NCI-H510A treated with DMSO at 0.1 percent for 48 hours (cell line): ENCODE measurements around the gene TOR3A.
"Not testable (repeated sequence)": the region's sequence is repeated elsewhere in the genome, so short reads cannot be mapped to it uniquely, and the experiment has no call there.

ENCODE experiments used
- DNase-seq: peaks from one replicate; lab custom pipeline; 2025; lab: John Stamatoyannopoulos, UW

The TOR3A gene, protein sequence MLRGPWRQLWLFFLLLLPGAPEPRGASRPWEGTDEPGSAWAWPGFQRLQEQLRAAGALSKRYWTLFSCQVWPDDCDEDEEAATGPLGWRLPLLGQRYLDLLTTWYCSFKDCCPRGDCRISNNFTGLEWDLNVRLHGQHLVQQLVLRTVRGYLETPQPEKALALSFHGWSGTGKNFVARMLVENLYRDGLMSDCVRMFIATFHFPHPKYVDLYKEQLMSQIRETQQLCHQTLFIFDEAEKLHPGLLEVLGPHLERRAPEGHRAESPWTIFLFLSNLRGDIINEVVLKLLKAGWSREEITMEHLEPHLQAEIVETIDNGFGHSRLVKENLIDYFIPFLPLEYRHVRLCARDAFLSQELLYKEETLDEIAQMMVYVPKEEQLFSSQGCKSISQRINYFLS

DNA sequence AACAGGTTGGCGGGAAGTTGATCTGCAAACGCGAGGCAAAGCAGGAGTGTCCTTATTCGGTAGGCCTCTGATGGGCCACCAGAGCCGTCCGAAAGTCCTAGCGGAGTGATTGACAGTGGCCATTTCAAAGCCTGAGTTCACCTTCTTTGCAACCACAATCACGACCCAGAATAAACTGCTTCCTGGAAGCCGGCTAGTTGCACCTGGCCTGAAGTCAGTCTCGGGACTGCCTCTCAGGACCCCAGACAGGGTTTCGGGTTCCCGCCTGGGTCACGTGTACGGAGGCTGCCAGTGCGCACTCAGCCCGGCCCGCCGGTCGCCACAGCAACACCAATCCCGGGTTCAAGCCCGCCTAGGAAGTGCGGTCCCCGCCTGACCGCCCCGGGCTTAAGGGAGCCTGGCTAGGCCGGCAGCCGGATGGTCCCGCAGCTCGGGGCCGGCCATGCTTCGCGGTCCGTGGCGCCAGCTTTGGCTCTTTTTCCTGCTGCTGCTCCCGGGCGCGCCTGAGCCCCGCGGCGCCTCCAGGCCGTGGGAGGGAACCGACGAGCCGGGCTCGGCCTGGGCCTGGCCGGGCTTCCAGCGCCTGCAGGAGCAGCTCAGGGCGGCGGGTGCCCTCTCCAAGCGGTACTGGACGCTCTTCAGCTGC, at the start of gene TOR3A:
Gene TOR3A (plus strand): TSS at position 384 of the 646 bp plus-strand sequence. CDS start 59 bp downstream, at position 443.
- peak; percentile 89 for DNase-seq

DNA sequence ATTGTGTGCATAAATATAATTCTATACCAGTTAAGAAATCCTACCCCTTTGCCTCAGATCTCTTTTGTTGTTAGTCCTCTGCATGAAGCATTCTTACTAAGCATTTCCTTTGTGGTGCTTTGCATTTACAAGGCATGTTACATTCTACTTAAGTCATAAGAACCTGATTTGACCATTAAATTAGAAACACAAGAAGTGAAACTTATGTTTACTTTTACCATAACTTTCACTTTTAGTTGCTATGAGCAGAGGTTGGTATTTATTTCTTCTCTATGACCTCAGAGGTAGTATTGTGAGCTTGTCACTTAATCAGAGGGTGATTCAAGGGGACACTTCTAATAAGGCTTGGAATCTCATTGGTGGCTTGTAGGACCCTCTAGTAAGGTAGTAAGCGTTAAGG, 47.1 kb upstream of the TOR3A start:
- no peak for DNase-seq

DNA sequence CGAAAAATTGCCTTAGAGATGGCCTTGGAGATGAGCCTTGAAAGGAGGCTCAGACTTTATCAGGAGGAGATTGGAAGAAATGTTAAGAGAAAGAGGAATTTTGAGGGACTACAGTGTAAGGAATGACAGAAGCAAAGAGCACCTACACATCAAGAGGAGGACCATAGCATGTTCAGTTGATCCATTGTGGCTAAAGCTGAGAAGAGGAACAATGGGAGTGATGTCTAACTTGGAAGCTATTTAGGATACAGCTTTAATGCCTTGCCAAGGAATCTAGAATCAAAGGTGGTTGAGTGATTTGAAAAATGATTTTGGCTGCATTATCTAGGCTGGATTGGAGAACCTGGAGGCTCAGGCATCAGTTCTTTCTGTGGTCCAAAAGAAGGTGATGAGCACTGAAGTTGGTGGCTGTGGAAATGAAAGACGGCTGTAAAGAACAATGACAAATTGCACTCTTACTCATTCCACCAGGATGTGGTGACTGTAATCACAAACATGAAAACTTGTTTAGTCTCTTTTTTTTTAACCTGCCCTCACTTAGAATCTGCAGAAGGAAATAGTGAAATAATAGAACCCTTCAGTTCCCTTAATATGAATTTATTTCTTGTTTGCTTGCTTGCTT, 44.9 kb upstream of the TOR3A start:
- no peak for DNase-seq

DNA sequence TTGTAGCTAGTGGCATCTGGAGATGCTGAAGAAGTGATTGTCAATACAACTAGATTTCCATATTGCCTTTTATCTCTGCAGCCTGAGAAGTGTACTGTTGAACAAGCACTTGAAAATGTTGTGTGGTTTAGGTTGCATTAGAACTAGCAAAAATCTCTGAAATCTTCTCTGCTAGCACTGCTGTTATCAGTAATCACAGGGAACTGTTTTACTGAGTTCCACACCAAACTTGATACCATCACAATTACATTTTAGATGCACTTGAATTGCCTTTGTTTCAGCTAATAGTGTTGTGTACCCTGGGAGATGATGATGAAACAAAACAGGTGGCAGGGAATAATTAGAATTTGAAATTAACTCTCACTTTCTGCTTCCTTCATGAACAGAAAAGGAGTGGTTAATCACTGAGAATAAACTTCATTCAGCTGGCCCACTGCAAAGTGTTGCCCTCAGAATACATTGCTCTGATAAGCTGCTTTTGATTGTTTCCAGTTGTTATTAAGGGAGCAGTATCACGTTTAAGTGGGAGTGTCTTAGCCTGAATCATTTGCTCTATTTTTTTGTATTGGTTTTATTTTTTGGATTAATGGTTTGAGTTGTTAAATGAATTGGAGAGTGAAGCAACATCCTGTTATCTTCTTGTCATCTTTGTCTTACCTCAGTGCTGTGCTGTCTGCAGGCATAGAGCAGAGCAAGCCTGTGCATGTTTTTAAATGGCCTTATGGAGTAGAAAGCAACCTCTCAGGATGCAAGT, 43.2 kb upstream of the TOR3A start:
- peak; percentile 28 for DNase-seq

DNA sequence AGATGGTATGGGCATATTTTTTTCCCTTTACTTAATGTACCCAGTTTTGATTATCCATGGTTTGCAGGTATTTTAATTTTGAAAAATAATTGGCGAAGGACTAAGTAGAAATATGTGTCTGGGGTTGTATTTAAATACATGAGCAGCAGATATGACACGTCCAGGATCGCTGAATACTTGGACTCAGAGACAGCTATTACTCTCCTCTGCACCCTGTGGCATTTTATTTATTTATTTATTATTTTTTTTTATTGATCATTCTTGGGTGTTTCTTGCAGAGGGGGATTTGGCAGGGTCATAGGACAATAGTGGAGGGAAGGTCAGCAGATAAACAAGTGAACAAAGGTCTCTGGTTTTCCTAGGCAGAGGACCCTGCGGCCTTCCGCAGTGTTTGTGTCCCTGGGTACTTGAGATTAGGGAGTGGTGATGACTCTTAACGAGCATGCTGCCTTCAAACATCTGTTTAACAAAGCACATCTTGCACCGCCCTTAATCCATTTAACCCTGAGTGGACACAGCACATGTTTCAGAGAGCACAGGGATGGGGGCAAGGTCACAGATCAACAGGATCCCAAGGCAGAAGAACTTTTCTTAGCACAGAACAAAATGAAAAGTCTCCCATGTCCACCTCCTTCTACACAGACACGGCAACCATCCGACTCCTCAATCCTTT, 42.2 kb upstream of the TOR3A start:
- not testable (repeated sequence) for DNase-seq

DNA sequence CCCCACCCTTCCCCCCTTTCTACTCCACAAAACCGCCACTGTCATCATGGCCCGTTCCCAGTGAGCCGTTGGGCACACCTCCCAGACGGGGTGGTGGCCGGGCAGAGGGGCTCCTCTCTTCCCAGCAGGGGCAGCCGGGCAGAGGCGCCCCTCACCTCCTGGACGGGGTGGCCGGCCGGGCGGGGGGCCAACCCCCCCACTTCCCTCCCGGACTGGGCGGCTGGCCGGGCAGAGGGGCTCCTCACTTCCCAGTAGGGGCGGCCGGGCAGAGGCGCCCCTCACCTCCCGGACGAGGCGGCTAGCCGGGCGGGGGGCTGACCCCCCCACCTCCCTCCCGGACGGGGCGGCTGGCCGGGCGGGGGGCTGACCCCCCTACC, 41.7 kb upstream of the TOR3A start:
- DNase-seq: not testable (repeated sequence)

DNA sequence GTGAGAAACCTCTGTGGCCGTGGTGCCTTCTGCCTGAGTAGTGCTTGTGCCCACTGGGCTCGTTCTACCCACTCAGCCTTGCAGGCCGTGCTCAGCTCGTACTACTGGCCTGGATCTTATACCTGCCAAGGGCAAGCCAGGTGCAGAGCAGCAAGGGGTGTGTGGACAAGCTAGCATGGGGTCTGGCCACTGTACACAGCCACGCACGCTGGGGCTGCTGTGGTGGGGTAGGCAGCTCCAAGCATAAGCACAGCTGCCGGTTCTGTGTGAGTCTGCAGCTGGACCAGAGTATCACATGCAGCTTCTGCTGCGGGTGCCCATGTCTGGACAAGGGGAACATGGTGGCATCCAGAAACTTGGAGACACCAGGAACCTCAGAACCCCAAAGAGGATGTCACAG, 39.8 kb upstream of the TOR3A start:
- no peak for DNase-seq

DNA sequence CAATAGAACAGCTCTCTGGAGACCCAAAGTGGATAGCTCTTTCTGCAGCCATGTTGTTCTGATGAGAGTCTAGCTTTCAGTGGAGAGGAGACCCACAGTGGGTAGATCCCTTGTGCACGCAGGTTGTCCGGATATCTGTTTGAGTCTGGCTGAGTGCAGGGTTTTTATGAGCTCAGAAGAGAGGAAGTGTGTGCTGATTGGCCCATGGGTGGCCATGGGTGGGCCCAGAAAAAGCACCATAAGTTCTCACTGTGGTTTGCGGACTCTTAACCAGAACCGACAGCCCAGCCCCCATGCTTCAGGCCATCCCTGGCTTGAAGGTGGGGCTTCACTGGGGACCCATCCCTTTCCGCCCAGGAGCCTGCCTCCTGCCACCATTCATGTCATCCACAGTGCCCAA, 39.2 kb upstream of the TOR3A start:
- DNase-seq: no peak

DNA sequence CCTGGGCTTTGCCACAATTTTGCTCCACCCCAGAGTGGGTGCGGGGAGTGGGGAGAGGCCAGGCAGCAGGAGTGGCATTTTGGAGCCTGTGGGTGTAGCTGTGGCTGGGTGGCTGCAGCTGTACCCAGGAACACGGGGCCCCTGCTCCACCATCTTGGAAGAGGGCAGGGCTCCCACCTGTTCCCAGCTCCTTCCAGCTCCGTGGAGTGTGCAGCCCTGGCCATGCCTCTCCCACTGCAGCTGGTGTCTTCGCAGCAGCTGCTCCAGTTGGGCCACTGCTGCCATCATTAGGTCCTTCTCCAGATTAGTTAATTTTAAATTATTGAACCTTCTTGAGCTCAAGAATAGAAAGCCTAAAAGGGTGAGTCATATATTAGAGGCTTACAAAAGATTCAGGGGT, 38.6 kb upstream of the TOR3A start:
- no peak for DNase-seq

DNA sequence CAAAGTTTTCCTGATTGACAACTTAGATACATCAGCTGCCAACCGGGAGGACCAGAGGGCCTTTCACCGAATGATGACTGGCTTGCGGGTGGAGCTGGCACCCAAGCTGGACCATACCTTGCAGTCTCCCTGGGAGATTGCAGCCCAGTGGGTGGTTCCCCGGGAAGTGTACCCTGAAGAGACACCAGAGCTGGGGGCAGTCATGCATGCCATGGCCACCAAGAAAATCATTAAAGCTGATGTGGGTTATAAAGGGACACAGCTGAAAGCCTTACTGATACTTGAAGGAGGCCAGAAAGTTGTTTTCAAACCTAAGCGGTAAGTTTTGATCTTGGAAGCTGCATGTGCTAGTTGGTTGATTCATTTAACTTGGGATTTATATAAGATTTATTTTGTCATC, 38.0 kb upstream of the TOR3A start:
- DNase-seq: no peak

DNA sequence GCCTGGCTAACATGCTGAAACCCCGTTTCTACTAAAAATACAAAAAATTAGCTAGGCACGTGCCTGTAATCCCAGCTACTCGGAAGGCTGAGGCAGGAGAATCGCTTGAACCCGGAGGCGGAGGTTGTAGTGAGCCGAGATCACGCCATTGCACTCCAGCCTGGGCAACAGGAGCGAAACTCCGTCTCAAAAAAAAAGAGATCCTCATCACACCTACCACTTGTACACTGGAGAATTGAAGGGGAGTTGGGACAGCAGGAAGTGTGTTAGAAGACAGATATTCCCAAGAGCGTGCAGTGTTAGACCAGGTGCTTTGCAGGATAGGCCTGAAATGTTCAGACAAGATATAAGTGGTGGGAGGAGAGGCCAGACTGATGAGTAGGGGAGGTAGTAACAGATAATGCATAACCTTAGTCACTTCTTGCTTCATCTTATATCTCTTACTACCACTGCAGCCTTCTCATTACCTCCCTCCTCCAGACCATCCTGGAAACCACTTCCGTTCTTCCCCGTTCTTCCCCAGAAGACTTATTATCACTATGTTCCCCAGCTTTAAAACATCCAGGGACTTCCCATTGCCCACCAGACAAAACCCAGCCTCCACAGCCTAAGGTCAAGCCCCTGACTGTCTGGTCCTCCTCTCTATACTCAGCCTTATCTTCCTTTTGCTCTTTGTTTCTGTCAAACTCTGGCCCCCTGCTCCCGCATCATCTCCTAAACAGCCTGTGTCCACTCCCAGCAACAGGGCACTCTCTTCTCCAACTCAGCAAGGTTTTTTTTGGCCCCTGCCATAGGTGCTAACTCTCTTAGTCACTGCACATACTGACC, 34.8 kb upstream of the TOR3A start:
- no peak for DNase-seq

DNA sequence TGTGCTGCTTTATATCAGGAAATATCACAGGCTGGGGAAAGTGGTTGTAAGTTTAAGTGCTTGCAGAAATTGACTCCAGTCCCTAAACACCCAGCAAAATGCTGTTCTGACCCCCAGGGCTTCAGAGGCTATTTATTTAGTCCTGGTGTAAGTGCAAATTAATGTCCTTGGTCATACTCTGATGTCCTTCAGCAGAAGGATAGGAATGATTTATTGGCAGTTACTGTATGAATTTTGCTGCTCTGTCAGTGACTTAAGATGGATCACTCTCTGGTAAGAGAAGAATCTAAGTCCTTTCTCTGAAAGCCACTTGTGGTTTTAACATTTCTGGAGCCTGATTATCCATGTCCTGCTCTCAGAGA, 34.3 kb upstream of the TOR3A start:
- no peak for DNase-seq

DNA sequence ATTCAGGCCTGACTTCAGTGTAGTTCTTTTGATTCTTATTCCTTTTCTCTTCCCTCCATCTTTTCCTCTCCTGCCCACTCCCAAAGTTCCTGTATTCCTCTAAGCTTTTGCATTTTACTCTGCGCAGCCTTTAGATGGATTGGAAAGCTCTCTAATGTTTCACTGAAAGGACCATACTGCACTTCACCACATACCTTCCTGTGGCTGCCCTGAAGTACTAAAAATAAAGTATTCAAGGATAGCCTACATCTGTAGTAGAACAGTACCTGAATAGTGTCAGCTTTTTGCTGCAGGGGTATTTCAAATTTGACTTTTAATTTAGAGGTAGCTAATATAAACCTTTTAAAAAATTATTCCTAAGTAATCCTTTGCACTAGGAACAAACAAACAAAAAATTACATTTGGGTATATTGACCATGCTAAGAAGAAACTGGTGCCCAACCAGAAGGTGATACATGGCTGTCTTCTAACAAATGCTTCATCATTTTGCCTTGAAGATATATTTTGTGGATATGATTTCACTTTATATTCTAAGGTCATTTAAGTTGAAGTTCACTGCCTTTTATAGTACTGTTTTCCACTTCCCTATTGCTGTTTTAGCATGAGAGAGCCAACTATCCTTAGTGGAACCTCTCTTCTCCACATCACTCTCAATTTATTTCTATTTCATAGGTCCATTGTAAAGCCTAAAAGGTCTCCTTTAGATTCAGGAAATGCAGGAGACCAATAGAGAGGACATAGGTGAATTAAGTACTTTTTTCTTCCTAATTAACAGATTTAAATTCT, 33.3 kb upstream of the TOR3A start:
- no peak for DNase-seq

DNA sequence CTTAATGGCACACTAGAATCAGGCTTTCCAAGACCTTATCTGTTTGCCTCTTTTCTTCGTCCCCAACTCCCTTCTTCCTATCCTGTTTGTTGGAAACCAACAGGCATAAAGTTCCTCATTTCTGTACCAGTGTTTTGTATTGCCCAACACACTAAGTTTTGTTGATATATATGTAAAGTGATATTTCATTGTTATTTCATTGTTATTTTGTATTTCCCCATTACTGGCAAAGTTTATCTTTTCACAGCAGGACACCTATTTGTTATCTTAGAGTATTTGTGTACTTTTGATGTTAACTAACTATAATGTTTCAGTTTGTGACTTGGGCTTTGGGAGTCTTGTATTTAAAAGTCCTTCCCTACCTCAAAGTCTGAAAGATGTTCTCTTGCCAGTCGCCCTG, 29.1 kb upstream of the TOR3A start:
- DNase-seq: no peak

DNA sequence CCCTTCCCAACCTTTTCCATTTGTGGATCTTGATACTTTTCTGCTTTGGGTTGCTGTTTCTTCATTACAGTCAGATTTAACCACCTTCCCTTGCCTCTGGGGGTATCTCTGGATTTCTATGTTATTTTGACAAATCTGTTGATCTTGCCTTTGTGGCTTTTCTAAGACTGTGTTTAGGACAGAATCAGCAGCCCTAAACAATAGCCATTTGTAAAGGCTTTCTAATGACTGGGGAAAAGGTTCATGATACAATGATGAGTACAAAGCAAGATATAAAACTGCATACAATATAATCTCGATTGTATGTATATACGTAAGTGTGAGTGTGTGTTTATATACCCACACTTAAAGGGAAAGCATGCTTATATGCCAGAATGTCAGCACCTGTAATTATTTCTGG, 28.4 kb upstream of the TOR3A start:
- DNase-seq: no peak

DNA sequence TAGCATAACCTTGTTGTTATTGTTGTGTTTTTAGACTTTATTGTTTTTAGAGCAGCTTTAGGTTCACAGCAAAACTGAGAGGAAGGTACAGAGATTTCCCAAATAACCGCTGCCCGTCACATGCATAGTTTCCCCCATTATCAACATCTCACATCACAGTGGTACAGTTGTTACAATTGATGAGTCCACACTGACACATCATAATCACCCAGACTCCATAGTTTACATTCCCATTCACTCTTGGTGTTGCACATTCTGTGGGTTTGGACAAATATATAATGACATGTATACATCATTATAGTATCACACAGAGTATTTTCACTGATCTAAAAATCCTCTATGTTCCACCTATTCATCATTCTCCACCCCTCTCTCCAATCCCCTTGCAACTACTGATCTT, 25.9 kb upstream of the TOR3A start:
- DNase-seq: no peak

DNA sequence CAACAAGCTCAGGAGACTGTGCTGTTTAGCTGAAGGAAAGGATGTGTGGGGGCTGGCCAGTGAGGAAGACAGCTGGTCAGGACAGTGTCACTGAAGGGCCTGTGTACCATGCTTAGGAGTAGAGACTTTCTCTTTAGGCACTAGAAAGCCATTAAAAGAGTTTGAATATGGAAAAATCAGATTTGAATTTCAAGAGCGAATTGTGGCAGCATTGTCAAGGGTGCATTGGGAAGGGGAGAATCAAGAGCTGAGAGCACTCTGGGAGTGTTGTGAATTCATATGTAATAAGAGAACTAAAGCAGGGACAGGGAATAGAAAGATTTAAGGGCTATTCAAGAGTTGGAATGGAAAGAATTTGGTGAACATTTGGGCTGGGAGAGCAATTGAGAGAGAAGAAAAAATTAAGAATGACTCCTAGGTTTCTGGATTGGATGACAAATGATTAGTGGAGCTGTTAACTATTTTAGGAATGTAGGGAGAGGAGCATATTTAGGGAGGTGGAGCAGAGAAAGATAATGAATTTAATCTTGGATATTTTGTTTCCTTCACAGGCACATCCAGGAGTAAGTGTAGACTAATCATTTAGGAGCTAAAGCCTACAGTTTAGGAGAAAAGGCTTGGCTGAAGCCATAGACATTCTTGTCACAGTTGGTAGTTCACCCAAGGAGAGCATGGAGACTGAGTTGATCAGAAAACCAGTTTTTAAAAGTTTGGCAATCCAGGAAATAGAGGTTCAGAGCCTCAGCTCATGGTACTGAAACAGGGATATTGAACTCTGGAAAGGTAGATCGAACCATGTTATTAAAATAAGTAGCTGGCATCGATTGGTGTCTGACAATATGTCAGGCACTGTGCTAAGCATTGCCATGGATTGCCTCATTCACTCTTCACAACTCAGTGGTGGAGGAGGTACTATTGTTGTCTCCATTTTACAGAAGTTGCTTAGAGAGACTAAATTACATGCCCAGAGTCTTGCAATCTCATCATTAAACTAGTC, 23.1 kb upstream of the TOR3A start:
- DNase-seq: no peak

DNA sequence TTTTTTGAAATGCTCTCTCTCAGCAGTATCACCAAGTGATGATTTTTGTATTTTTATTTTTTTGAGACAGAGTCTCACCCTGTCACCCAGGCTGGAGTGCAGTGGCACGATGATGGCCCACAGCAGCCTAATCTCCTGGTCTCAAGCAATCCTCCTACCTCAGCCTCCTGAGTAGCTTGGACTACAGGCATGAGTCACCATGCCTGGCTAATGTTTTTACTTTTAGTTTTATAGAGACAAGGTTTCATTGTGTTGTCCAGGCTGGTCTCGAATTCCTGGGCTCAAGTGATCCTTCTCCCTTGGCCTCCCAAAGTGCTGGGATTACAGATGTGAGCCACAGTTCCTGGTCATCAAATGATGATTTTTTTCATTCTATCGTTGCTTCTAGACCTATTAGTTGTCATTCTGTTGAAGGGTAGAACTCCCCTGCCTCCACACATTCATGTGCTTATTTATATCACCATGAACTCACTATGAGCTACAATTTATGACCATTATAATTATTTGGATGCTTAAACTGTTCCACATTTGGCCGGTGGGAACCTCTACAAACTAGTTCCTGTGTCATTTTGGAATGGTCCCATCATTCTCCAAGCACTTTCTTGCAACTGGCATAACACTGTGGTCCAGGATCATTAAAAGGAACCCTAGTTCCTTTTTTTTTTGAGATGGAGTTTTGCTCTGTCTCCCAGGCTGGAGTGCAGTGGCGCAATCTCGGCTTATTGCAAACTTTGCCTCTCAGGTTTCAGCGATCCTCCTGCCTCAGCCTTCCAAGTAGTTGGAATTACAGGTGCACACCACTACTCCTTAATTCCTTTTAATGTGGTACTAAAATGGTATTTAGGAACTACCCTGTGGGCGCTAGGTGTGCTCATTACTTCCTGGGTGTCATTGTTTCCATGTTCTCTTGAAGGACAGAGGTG, 20.2 kb upstream of the TOR3A start:
- DNase-seq: no peak
